ENCODE data around the gene DLGAP4. TPM values are rescaled to one million over a fixed set of nuclear protein-coding genes. Genes with fewer than 3 reads are reported as not detected.

The DLGAP4 gene
- total and polyA plus RNA-seq, 9 of the 15 experiments (the other 6 are each of a cell fraction or from before 2014, with no cell fraction given): 0.31 to 34.1 (median 4.5) TPM

GRCh38 chr20:36344517-36345132 lies 38.5 kb downstream of the DLGAP4 start (continued):
- TF ChIP-seq RAD51 (IDR thresholded peaks at IDR 0.05; ENCODE audit: borderline replicate concordance, low read depth) (no peak), ZNF324 (CRISPR knock-in tag; IDR thresholded peaks at IDR 0.05) (no peak), RBM17 (IDR thresholded peaks at IDR 0.05; ENCODE audit: borderline replicate concordance, low read depth, low read length) (no peak), ZNF766 (CRISPR knock-in tag; conservative IDR thresholded peaks at IDR 0.05) (peak; percentile 67; the same call in 1 of the 2 replicates), ZNF584 (CRISPR knock-in tag; IDR thresholded peaks at IDR 0.05; ENCODE audit: low read depth) (no peak), RBM14 (IDR thresholded peaks at IDR 0.05; ENCODE audit: borderline replicate concordance, insufficient read depth, low read depth, low read length) (no peak), ZNF133 (CRISPR knock-in tag; IDR thresholded peaks at IDR 0.05) (no peak), CREB3 (tag; conservative IDR thresholded peaks at IDR 0.05; ENCODE audit: low read depth) (0 out of 2 replicates have a peak, but pooled peaks have one; percentile 21), ZNF347 (CRISPR knock-in tag; IDR thresholded peaks at IDR 0.05; ENCODE audit: low read depth) (no peak), SRF (CRISPR knock-in tag; IDR thresholded peaks at IDR 0.05) (no peak), ATF3 (IDR thresholded peaks at IDR 0.05) (no peak), ATF3 (CRISPR knock-in tag; conservative IDR thresholded peaks at IDR 0.05) (no peak), ZNF217 (CRISPR knock-in tag; IDR thresholded peaks at IDR 0.05) (no peak), HMBOX1 (IDR thresholded peaks at IDR 0.05) (no peak), ERF (CRISPR knock-in tag; IDR thresholded peaks at IDR 0.05) (no peak), NRF1 (conservative IDR thresholded peaks at IDR 0.05 in 1 of 2, IDR thresholded peaks at IDR 0.05 in 1 of 2) (no peak), MIER1 (IDR thresholded peaks at IDR 0.05; ENCODE audit: low read depth) (peak; percentile 92), ZNF589 (CRISPR knock-in tag; IDR thresholded peaks at IDR 0.05; ENCODE audit: low read depth) (no peak), ZNF511 (CRISPR knock-in tag; IDR thresholded peaks at IDR 0.05) (peak; percentile 49; the same call in 1 of the 2 replicates), HDAC3 (IDR thresholded peaks at IDR 0.05; ENCODE audit: borderline replicate concordance, partially characterized antibody) (no peak), JUNB (CRISPR knock-in tag; conservative IDR thresholded peaks at IDR 0.05) (no peak)

Data from K562 (cell line).